ENCODE results near the gene NOP14. TPM values are rescaled to one million over a fixed set of nuclear protein-coding genes. Genes with fewer than 3 reads are reported as not detected.

The NOP14 gene
- total RNA-seq, 4 donors from 2014 or later = 18.2 to 39.6 (median 26.8) TPM

- peaks cover 0 to 22% (median 0%) of the 10 kb centered on the region in 4 donors for H3K4me1 ChIP-seq
- no peaks in the 10 kb centered on the region for H3K9me3 ChIP-seq
- no peaks in the 10 kb centered on the region for H3K27me3 ChIP-seq
- H3K36me3 ChIP-seq = peaks cover 0 to 100% (median 19%) of the 10 kb centered on the region in 3 donors
- 72 to 90% methylated on average over 6 to 7 of the region's 7 CpGs for WGBS, 2 donors
- DNase-seq (ENCODE audit: low spot score in 2 of 2) = no peak
- no peak overlapping the region for H3K27ac ChIP-seq
- no peak for TF ChIP-seq CTCF (IDR thresholded peaks at IDR 0.05)
- no peak for TF ChIP-seq POLR2A (IDR thresholded peaks at IDR 0.05)
- TF ChIP-seq EP300 (IDR thresholded peaks at IDR 0.05) = no peak
- H3K4me3 ChIP-seq = no peak overlapping the region
Measured at GRCh38 chr4:2910409-2910808, 52.8 kb downstream of the NOP14 start.

- no peak for DNase-seq (ENCODE audit: low spot score in 2 of 2)
- Histone ChIP-seq H3K27me3 (no peaks in the 10 kb centered on the region), H3K27ac (no peak overlapping the region), H3K4me1 (peaks cover 0 to 22% (median 0%) of the 10 kb centered on the region in 4 donors), H3K9me3 (no peaks in the 10 kb centered on the region), H3K36me3 (peaks cover 0 to 100% (median 25%) of the 10 kb centered on the region in 3 donors), H3K4me3 (no peak overlapping the region)
- 28 to 46% methylated on average over 8 of the region's 8 CpGs for WGBS, 2 donors
- TF ChIP-seq EP300 (IDR thresholded peaks at IDR 0.05) = no peak
- no peak for TF ChIP-seq CTCF (IDR thresholded peaks at IDR 0.05)
- TF ChIP-seq POLR2A (IDR thresholded peaks at IDR 0.05) = no peak
Measured at GRCh38 chr4:2909583-2909982, 53.6 kb downstream of the NOP14 start.

GRCh38 chr4:2908686-2909085, 54.5 kb downstream of the NOP14 start:
- TF ChIP-seq CTCF (IDR thresholded peaks at IDR 0.05) (no peak), EP300 (IDR thresholded peaks at IDR 0.05) (no peak), POLR2A (IDR thresholded peaks at IDR 0.05) (no peak)
- Histone ChIP-seq H3K4me3 (no peak overlapping the region), H3K27me3 (no peaks in the 10 kb centered on the region), H3K9me3 (no peaks in the 10 kb centered on the region), H3K27ac (no peak overlapping the region), H3K36me3 (peaks cover 2 to 100% (median 28%) of the 10 kb centered on the region in 3 donors), H3K4me1 (peaks cover 0 to 22% (median 0%) of the 10 kb centered on the region in 4 donors)
- no peak for DNase-seq (ENCODE audit: low spot score in 2 of 2)
- WGBS, 2 donors = 90 to 95% methylated on average over 7 of the region's 7 CpGs

GRCh38 chr4:2907706-2908293, 55.4 kb downstream of the NOP14 start:
- Histone ChIP-seq H3K4me1 (peaks cover 0 to 22% (median 0%) of the 10 kb centered on the region in 4 donors), H3K4me3 (no peak overlapping the region), H3K36me3 (peaks cover 2 to 100% (median 28%) of the 10 kb centered on the region in 3 donors), H3K27ac (no peak overlapping the region), H3K9me3 (no peaks in the 10 kb centered on the region), H3K27me3 (no peaks in the 10 kb centered on the region)
- WGBS, 2 donors = 93 to 94% methylated on average over 10 to 11 of the region's 11 CpGs
- DNase-seq (ENCODE audit: low spot score in 2 of 2) = no peak
- no peak for TF ChIP-seq CTCF (IDR thresholded peaks at IDR 0.05)
- no peak for TF ChIP-seq EP300 (IDR thresholded peaks at IDR 0.05)
- no peak for TF ChIP-seq POLR2A (IDR thresholded peaks at IDR 0.05)

GRCh38 chr4:2907226-2907625, 56.0 kb downstream of the NOP14 start:
- Histone ChIP-seq H3K4me1 (peaks cover 0 to 22% (median 0%) of the 10 kb centered on the region in 4 donors), H3K9me3 (no peaks in the 10 kb centered on the region), H3K27me3 (no peaks in the 10 kb centered on the region), H3K36me3 (peaks cover 2 to 100% (median 28%) of the 10 kb centered on the region in 3 donors), H3K27ac (no peak overlapping the region), H3K4me3 (no peak overlapping the region)
- TF ChIP-seq EP300 (IDR thresholded peaks at IDR 0.05) = no peak
- TF ChIP-seq POLR2A (IDR thresholded peaks at IDR 0.05) = no peak
- TF ChIP-seq CTCF (IDR thresholded peaks at IDR 0.05) = no peak
- no peak for DNase-seq (ENCODE audit: low spot score in 2 of 2)
- 94 to 97% methylated on average over 3 to 4 of the region's 4 CpGs for WGBS, 2 donors

Data from tibial nerve (tissue), 4 donors.